K562 (cell line): ENCODE measurements around the gene PTPRE. TPM values are rescaled to one million over a fixed set of nuclear protein-coding genes. Genes with fewer than 3 reads are reported as not detected.

ENCODE experiments used
- ATAC-seq: fragments of 200-7000 bp; cut with Tn5 transposase; 3 replicates; pipeline ENCODE4 v1.9.1; 2020; ENCODE audit warnings: moderate library complexity
- BruUV-seq: library from RNA; stranded (reverse); fragments of 400-500 nt; replicated peaks from 2 replicates; lab custom pipeline; 2021; lab: Mats Ljungman, UMichigan
- CTCF ChIA-PET: fragments of 300-600 bp; formaldehyde crosslinking; extraction: SDS; loops from one replicate; lab custom pipeline; 2021; ENCODE audit warnings: low intra/inter-chr PET ratio; lab: Yijun Ruan, JAX
- POLR2A ChIA-PET: fragments of 300-600, 350-650 bp; sonication (Branson Sonifier 250); formaldehyde crosslinking; extraction: SDS; loops from one replicate; lab custom pipeline; 2021; ENCODE audit warnings: antibody characterized with exemption, inconsistent platforms; lab: Yijun Ruan, JAX
- DNase-seq, 4 experiments: peaks; one replicate each; pipeline versions ENCODE4 v3.0.0 to v3.0.0-alpha.2; 2011 to 2018; ENCODE audit warnings: low spot score in 3 of 4, mixed read lengths in 3 of 4; ENCODE audit errors: extremely low read depth in 1 of 4
- FAIRE-seq: peaks from 2 replicates; lab custom pipeline; 2011; peaks lifted over from hg19 to GRCh38; lab: Jason Lieb, UNC
- H2AFZ ChIP-seq: 2 replicates; pipeline ENCODE4 v1.6.0; 2011; ENCODE audit warnings: low read depth, low read length, control low read depth, inconsistent platforms
- H3K27ac ChIP-seq: fragments of 200-600 bp; 3 replicates; pipeline ENCODE4 v1.8.0; 2011; ENCODE audit warnings: low read depth, mild to moderate bottlenecking, control low read depth, inconsistent platforms, low read length, moderate library complexity, mixed read lengths; ENCODE audit errors: extremely low read depth
- H3K27me3 ChIP-seq, 2 experiments: fragments of 300-600 bp in 1 of 2; 2 replicates in 1 of 2; 3 replicates in 1 of 2; pipeline versions ENCODE4 v1.6.0 to v1.8.0; 2011; ENCODE audit warnings: inconsistent platforms in 2 of 2, low read length in 2 of 2, mild to moderate bottlenecking in 1 of 2, mixed read lengths in 1 of 2, moderate library complexity in 1 of 2; ENCODE audit not compliant: control insufficient read depth in 2 of 2, insufficient read depth in 2 of 2
- H3K36me3 ChIP-seq: fragments of 300-600 bp; 3 replicates; pipeline ENCODE4 v1.8.0; 2011; ENCODE audit warnings: mild to moderate bottlenecking, low read length, inconsistent platforms; ENCODE audit not compliant: control insufficient read depth, insufficient read depth
- H3K4me1 ChIP-seq, 2 experiments: fragments of 200-600 bp in 1 of 2; replicated peaks in 1 of 2; 2 replicates in 1 of 2; 3 replicates in 1 of 2; pipeline versions ENCODE4 v1.5.1 to v1.8.0; 2011; ENCODE audit warnings: inconsistent platforms in 2 of 2, low read length in 2 of 2, mild to moderate bottlenecking in 1 of 2, mixed read lengths in 1 of 2, moderate library complexity in 1 of 2; ENCODE audit not compliant: control insufficient read depth in 2 of 2, insufficient read depth in 2 of 2
- H3K4me2 ChIP-seq: 2 replicates; pipeline ENCODE4 v1.6.1; 2011; ENCODE audit warnings: low read length, control low read depth, inconsistent platforms, mixed read lengths; ENCODE audit not compliant: insufficient read depth
- H3K4me3 ChIP-seq: fragments of 200-600 bp; sonication (generic), shearing (Covaris generic); 2 replicates; pipeline ENCODE4 v1.5.1; 2016; ENCODE audit warnings: control low read depth, inconsistent platforms
- H3K79me2 ChIP-seq: fragments of 200-600 bp; 3 replicates; pipeline ENCODE4 v1.8.0; 2011; ENCODE audit warnings: low read length, inconsistent platforms; ENCODE audit not compliant: control insufficient read depth, insufficient read depth
- H3K9ac ChIP-seq, 2 experiments: 2 replicates each; pipeline versions ENCODE4 v1.6.0 to v1.6.1; 2011; ENCODE audit warnings: low read depth in 2 of 2, low read length in 2 of 2, control low read depth in 1 of 2, inconsistent platforms in 1 of 2, mild to moderate bottlenecking in 1 of 2, mixed read lengths in 1 of 2; ENCODE audit not compliant: insufficient read depth in 1 of 2
- H3K9me1 ChIP-seq: one replicate; pipeline ENCODE4 v1.6.0; 2011; ENCODE audit warnings: inconsistent platforms, mild to moderate bottlenecking, low read length, moderate library complexity; ENCODE audit not compliant: control insufficient read depth, insufficient read depth
- H3K9me3 ChIP-seq: replicated peaks from 2 replicates; pipeline ENCODE4 v1.5.1; 2011; ENCODE audit warnings: low read depth, low read length, inconsistent platforms; ENCODE audit not compliant: control insufficient read depth, insufficient read depth
- H4K20me1 ChIP-seq: replicated peaks from 2 replicates; pipeline ENCODE4 v1.6.1; 2011; ENCODE audit warnings: low read length, inconsistent platforms, mixed read lengths; ENCODE audit not compliant: control insufficient read depth, insufficient read depth
- CTBP1 ChIP-seq: fragments of 450-650 bp; IDR thresholded peaks from 2 replicates; pipeline ENCODE4 v1.6.1; 2016; ENCODE audit warnings: borderline replicate concordance
- DNMT1 ChIP-seq: fragments of 450-650 bp; IDR thresholded peaks from 2 replicates; pipeline ENCODE4 v1.6.1; 2016; ENCODE audit warnings: antibody characterized with exemption, mild to moderate bottlenecking
- ETS2 ChIP-seq: IDR thresholded peaks from 2 replicates; pipeline ENCODE4 v1.6.1; 2016; ENCODE audit warnings: borderline replicate concordance, missing genetic modification characterization, mild to moderate bottlenecking, moderate library complexity, missing compliant biosample characterization; ENCODE audit not compliant: poor library complexity, severe bottlenecking
- FOS ChIP-seq: IDR thresholded peaks from 3 replicates; pipeline ENCODE4 v1.6.1; 2011; ENCODE audit not compliant: insufficient read length; ENCODE audit errors: extremely low read depth
- HDAC6 ChIP-seq: IDR thresholded peaks from 2 replicates; pipeline ENCODE4 v1.6.1; 2012; ENCODE audit warnings: low read depth, mild to moderate bottlenecking, control low read depth, inconsistent platforms, low read length, moderate library complexity
- PHF8 ChIP-seq: fragments of 200-600 bp; sonication (generic); IDR thresholded peaks from 2 replicates; pipeline ENCODE4 v1.6.1; 2012; ENCODE audit warnings: mixed run types, mild to moderate bottlenecking, inconsistent platforms, low read length, moderate library complexity, borderline replicate concordance
- SIN3A ChIP-seq, 2 experiments: fragments of 150-350 bp in 1 of 2; IDR thresholded peaks; 2 replicates each; pipeline ENCODE4 v1.6.1; 2011 to 2016; ENCODE audit warnings: borderline replicate concordance in 2 of 2, low read depth in 2 of 2, low read length in 2 of 2, mild to moderate bottlenecking in 2 of 2, moderate library complexity in 2 of 2; ENCODE audit not compliant: control insufficient read depth in 1 of 2
- SRSF7 ChIP-seq: fragments of 200-400 bp; formaldehyde crosslinking; optimal IDR thresholded peaks from 2 replicates; pipeline ENCODE3; 2017; ENCODE audit warnings: mild to moderate bottlenecking, low read depth, low read length
- TRIM24 ChIP-seq, 2 experiments: fragments of 450-650 bp; IDR thresholded peaks; 2 replicates each; pipeline ENCODE4 v1.6.1; 2016
- ZEB2 ChIP-seq: fragments of 450-650 bp; IDR thresholded peaks from 2 replicates; pipeline ENCODE4 v1.6.1; 2016
- WGBS: fragments of 100-300 bp; shearing (Covaris generic); methylation state at CpG from one replicate; pipeline ENCODE4 v1.1.6; 2016; ENCODE audit warnings: low coverage, mixed read lengths; ENCODE audit not compliant: insufficient coverage; ENCODE audit errors: missing lambda C conversion rate; 5-methylcytosine and 5-hydroxymethylcytosine counted together
- in situ Hi-C: fragments of 300-500 bp; cut with MboI; formaldehyde crosslinking; loops from 4 replicates; pipeline ENCODE4 v1.15.0; 2018; ENCODE audit warnings: inconsistent platforms, mixed read lengths
- intact Hi-C: fragments of 100-400 bp; cut with micrococcal nuclease; formaldehyde crosslinking; loops from 2 replicates; pipeline ENCODE4 v1.14.2; 2022
- polyA plus RNA-seq, 8 experiments: library from polyadenylated mRNA; depleted of rRNA in 4 of 8; stranded (reverse) in 5 of 8; unstranded in 3 of 8; fragments of >200 nt; fragmentation: Nextera tagmentation in 2 of 8; fragmentation: Illumina TruSeq in 1 of 8; extraction: Ambion mirVana in 2 of 8; extraction: Trizol in 1 of 8; gene quantifications; 2 replicates each; pipeline versions ENCODE4 v1.2.1 to v1.2.3, GENCODE V29; 2011 to 2014; ENCODE audit warnings: inconsistent platforms in 1 of 8, missing spikeins in 1 of 8
- total RNA-seq, 7 experiments: library from RNA; depleted of rRNA in 6 of 7; stranded (reverse); fragments of >200 nt in 6 of 7; fragmentation: Illumina TruSeq in 2 of 7; extraction: Trizol in 2 of 7; gene quantifications; 2 replicates each; pipeline versions ENCODE4 v1.2.1 to v1.2.3, GENCODE V29; 2011 to 2021; ENCODE audit warnings: low replicate concordance in 1 of 7
- TF ChIP-seq, protein P1 (sequence below), 3 experiments: IDR thresholded peaks in 2 of 3; conservative IDR thresholded peaks in 1 of 3; 2 replicates each; pipeline ENCODE4 v1.5.1; 2011 to 2012; ENCODE audit warnings: low read length in 3 of 3, mild to moderate bottlenecking in 3 of 3, control low read depth in 2 of 3, improper control_type of control experiment in 1 of 3, inconsistent platforms in 1 of 3, low read depth in 1 of 3, mixed read lengths in 1 of 3, moderate library complexity in 1 of 3; ENCODE audit not compliant: insufficient read depth in 2 of 3
- TF ChIP-seq, protein P2 (sequence below): fragments of 250-450 bp; sonication (Bioruptor Pico); IDR thresholded peaks from 2 replicates; pipeline ENCODE4 v1.4.0; 2020

The PTPRE gene
- total and polyA plus RNA-seq, 9 of the 15 experiments (the other 6 are each of a cell fraction or from before 2014, with no cell fraction given): 0.01 to 0.13 (median 0.04) TPM; not detected in 4

DNA sequence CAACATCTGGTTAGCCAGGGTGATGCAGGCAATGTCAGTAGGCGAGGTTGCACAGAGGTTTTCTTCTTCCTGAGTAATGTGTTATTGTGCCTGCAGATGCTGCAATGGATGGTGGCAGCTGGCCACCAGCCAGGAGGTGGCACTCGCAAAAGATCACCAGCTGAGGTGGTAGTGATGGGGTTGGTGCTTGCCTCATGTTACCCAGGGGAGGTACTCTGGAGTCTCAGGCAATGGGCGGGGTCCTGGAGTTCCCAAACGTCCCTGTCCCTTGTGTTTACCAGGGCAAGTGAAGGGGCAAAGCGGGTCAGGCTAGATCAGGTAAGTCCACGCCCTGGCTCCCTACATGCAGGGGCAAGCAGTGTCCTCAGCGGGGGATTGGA, 35.3 kb upstream of the PTPRE start (continued):
- TF ChIP-seq FOS (no peak), SRSF7 (no peak), ZEB2 (no peak), SIN3A (IDR thresholded peaks at IDR 0.05; ENCODE audit: borderline replicate concordance in 2 of 2, control insufficient read depth in 1 of 2, low read depth in 2 of 2, low read length in 2 of 2) (no peak), CTBP1 (no peak), ETS2 (no peak), PHF8 (no peak)
- TF ChIP-seq, protein P1, sequence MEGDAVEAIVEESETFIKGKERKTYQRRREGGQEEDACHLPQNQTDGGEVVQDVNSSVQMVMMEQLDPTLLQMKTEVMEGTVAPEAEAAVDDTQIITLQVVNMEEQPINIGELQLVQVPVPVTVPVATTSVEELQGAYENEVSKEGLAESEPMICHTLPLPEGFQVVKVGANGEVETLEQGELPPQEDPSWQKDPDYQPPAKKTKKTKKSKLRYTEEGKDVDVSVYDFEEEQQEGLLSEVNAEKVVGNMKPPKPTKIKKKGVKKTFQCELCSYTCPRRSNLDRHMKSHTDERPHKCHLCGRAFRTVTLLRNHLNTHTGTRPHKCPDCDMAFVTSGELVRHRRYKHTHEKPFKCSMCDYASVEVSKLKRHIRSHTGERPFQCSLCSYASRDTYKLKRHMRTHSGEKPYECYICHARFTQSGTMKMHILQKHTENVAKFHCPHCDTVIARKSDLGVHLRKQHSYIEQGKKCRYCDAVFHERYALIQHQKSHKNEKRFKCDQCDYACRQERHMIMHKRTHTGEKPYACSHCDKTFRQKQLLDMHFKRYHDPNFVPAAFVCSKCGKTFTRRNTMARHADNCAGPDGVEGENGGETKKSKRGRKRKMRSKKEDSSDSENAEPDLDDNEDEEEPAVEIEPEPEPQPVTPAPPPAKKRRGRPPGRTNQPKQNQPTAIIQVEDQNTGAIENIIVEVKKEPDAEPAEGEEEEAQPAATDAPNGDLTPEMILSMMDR (IDR thresholded peaks at IDR 0.05 in 2 of 3, conservative IDR thresholded peaks at IDR 0.05 in 1 of 3; ENCODE audit: insufficient read depth in 2 of 3, low read depth in 1 of 3, low read length in 3 of 3): no peak

DNA sequence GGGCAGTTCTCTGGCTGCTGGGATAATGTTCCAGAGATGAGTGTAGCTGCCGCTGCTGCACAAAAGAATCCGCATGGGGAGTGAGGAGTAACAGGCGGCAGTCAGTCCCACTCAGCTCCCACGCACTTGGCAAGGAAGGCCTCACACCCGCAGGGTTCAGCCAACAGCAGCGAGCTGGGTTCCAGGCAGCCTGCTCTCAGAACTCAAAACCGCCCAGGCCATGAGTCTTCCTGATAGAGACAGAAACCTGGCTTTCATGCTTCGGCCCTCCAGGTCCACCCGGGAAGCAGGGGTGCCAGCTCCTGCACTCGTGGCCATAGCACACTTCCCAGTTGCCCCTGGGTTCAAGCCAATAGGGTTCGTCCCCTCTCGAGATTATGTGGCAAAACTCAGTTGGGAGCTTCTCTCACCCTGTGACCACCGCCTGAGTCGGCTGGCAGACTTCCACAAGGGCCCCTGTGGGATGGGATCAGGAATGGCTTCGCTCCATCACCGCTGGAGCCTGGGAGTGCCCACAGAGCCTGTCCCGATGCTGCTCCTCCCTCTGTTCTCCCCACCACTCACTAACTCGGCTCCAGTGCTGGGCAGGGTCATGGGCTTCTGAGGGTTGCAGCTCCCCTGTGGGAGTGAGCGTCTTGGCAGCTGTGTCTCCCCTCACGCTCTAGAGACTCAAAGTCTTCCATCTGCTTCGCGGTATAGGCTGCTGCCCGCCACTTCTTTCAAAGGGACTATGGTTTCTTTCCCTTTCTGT, 34.7 kb upstream of the PTPRE start:
- Histone ChIP-seq H3K27ac (no peak overlapping the region), H3K9me3 (no peaks in the 10 kb centered on the region), H4K20me1 (no peaks in the 10 kb centered on the region), H3K4me1 (no peaks in the 10 kb centered on the region), H3K9ac (no peak overlapping the region), H3K36me3 (no peaks in the 10 kb centered on the region), H3K9me1 (no peaks in the 10 kb centered on the region), H3K27me3 (peaks cover 0 to 13% of the 10 kb centered on the region in 2 experiments; a peak in 2 of 5 replicates), H2AFZ (no peak overlapping the region), H3K79me2 (no peaks in the 10 kb centered on the region), H3K4me2 (no peak overlapping the region), H3K4me3 (no peak overlapping the region)
- ChIA-PET CTCF (interaction anchor here (0.7 kb wide), 1 partner anchor 139 kb away, joined by 3 read pairs; no protein-coding TSS in a partner anchor), POLR2A (no interaction called here)
- no peak for FAIRE-seq
- no peak for ATAC-seq
- intact Hi-C loops: no loop called here
- in situ Hi-C loops: no loop called here
- TF ChIP-seq HDAC6 (no peak), TRIM24 (IDR thresholded peaks at IDR 0.05) (no peak), DNMT1 (no peak)
- TF ChIP-seq, protein P2, sequence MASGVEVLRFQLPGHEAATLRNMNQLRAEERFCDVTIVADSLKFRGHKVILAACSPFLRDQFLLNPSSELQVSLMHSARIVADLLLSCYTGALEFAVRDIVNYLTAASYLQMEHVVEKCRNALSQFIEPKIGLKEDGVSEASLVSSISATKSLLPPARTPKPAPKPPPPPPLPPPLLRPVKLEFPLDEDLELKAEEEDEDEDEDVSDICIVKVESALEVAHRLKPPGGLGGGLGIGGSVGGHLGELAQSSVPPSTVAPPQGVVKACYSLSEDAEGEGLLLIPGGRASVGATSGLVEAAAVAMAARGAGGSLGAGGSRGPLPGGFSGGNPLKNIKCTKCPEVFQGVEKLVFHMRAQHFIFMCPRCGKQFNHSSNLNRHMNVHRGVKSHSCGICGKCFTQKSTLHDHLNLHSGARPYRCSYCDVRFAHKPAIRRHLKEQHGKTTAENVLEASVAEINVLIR (CRISPR knock-in tag): no peak
- 0% methylated on average over 16 of the region's 23 CpGs for WGBS
- DNase-seq: no peak
- BruUV-seq: no TSS peak
